Dendritic cell treated with granulocyte-macrophage colony-stimulating factor and Interleukin-4, amounts not matched to agents 40 ng/mL and 50 ng/mL, for 4 days (primary cell): Measurements from ENCODE around the gene XNDC1N.

Experiments used
- H3K27ac Mint-ChIP-seq: one replicate; pipeline ENCODE4 v1.8.0; 2022; ENCODE audit warnings: mild to moderate bottlenecking, mixed read lengths
- H3K27me3 Mint-ChIP-seq: one replicate; pipeline ENCODE4 v1.8.0; 2022; ENCODE audit warnings: mild to moderate bottlenecking, mixed read lengths
- H3K36me3 Mint-ChIP-seq: one replicate; pipeline ENCODE4 v1.8.0; 2022; ENCODE audit warnings: low read depth, mixed read lengths
- H3K4me1 Mint-ChIP-seq: one replicate; pipeline ENCODE4 v1.8.0; 2022; ENCODE audit warnings: low read depth, mixed read lengths
- H3K4me3 Mint-ChIP-seq: one replicate; pipeline ENCODE4 v1.8.0; 2022; ENCODE audit warnings: mild to moderate bottlenecking, moderate library complexity, mixed read lengths
- H3K9me3 Mint-ChIP-seq: one replicate; pipeline ENCODE4 v1.8.0; 2022; ENCODE audit warnings: mixed read lengths
- intact Hi-C: fragments of 100-400 bp; cut with micrococcal nuclease; formaldehyde crosslinking; loops from one replicate; pipeline ENCODE4 v1.15.0; 2022

Gene XNDC1N, protein sequence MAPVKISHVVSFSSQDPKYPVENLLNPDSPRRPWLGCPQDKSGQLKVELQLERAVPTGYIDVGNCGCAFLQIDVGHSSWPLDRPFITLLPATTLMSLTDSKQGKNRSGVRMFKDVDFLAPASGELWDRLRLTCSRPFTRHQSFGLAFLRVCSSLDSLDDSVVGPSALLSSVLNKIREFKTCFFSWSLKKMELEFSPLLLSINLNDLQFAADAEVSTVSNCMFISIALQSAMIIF

DNA sequence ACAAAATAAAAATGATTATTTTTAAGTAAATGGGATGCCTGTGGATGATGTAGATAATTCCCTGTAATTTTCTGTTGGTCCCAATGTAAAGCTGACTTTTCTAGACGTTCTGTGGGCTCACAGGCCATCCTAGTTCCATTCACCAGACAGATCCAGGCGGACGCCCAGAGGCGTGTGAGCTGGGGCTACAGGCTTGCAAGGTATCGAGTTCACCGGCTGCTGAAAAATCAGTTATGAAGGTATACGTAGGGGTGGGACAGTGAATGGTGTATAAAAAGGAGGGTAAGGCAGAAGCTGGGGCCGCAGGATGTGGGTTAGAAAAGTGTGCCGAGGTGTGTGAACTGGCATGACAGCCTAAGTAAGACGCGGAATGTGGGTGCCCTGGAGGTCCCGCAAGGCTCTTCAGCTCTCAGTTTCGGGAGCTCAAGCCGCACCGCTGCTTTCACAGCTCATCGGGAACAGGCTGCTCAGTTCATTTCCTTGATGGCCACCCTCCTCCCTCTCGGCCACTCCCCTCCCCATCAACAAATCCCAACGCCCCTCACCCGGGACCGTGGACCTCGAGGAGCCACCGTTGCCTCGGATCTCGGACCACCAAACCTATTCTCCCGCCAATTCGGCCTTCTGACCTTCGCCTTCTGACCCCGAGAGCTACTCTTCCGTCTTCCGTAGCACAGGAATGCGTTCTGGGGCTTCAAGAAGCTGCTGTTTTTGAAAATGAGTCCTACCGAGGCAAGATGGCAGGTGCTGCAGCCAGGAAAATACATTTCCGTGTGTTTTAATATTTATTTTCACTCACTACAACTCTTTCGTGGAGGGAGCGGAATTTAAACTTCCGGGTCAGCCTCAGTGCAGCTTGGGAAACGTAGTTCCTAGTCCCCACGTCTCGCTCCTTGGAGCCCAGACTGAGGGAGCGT is at the start of gene XNDC1N:
Gene XNDC1N, minus strand, starts transcription at position 775 of the 917 bp plus-strand sequence. CDS start 5,241 bp downstream, outside the sequence.
- Mint-ChIP-seq H3K36me3 (peaks cover 40% of the 10 kb centered on the region), H3K4me3 (peak within 1 kb of the TSS; percentile 99), H3K27ac (peak within 1 kb of the TSS; percentile 98), H3K4me1 (peaks cover 37% of the 10 kb centered on the region), H3K9me3 (no peaks in the 10 kb centered on the region), H3K27me3 (no peaks in the 10 kb centered on the region)
- intact Hi-C loops = no loop called here

DNA sequence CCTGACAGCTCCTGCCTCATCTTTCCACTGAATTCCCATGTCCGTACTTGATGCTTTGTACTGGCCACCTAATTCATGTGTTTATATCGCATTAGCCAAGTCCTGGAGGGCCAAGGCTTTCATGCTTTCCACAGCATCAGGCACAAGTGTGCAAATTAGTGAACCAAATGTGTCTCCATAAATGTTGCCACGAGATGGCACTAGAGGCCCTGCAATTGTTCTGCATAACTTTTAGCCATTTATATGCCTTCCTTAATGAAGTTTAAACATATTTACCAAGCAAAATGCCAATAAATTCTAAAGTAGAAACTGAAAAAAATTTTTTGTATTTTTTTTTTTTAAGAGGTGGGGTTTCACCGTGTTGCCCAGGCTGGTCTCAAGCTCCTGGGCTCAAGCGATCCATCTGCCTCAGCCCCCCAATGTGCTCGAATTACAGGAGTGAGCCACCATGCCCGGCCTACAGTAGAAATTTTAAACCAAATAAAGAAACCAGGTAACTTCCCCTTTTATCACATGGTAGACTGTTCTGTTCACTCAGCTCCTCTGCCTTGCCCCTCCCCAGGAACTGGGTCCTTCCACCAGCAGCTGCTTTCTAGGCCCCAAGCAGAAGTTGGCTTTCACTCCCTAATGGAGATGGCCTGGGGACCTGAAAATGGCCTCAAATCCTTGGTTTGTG is 49.5 kb upstream of the XNDC1N start:
- Mint-ChIP-seq H3K4me3 (peak overlapping the region; percentile 17), H3K4me1 (peaks cover 37% of the 10 kb centered on the region), H3K9me3 (no peaks in the 10 kb centered on the region), H3K36me3 (peaks cover 74% of the 10 kb centered on the region), H3K27me3 (no peaks in the 10 kb centered on the region), H3K27ac (peak overlapping the region; percentile 91)
- intact Hi-C loops = loop anchor here (2.0 to 5.0 kb wide), 3 partner anchors 19 to 114 kb away; no protein-coding TSS in a partner anchor

GRCh38 chr11:71977090-71977489 is 48.7 kb upstream of the XNDC1N start:
- Mint-ChIP-seq H3K9me3 (no peaks in the 10 kb centered on the region), H3K4me1 (peaks cover 37% of the 10 kb centered on the region), H3K27ac (no peak overlapping the region), H3K36me3 (peaks cover 74% of the 10 kb centered on the region), H3K27me3 (no peaks in the 10 kb centered on the region), H3K4me3 (no peak overlapping the region)
- intact Hi-C loops = loop anchor here (5.0 kb wide), 2 partner anchors 40 to 115 kb away; no protein-coding TSS in a partner anchor

DNA sequence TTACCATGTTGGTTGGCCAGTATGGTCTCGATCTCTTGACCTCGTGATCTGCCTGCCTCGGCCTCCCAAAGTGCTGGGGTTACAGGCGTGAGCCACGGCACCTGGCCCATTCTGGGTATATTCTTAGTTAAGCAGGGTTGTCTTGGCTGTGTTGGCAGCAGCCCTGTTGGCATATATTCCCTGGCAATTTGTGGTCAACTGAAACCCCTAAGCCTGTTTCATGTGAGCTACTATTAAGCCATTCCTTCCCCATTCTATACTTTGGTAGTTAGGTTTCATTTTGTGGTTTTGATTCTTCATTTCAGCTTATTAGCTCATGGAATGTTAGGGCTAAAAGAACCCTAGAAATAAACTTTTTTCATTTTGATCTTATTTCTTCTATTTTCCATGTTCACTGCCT is 48.2 kb upstream of the XNDC1N start:
- Mint-ChIP-seq H3K4me3 (no peak overlapping the region), H3K36me3 (peaks cover 74% of the 10 kb centered on the region), H3K4me1 (peaks cover 35% of the 10 kb centered on the region), H3K9me3 (no peaks in the 10 kb centered on the region), H3K27me3 (no peaks in the 10 kb centered on the region), H3K27ac (no peak overlapping the region)
- intact Hi-C loops = loop anchor here (5.0 kb wide), 2 partner anchors 41 to 116 kb away; no protein-coding TSS in a partner anchor

- intact Hi-C loops = no loop called here
- Mint-ChIP-seq H3K4me1 (peaks cover 12% of the 10 kb centered on the region), H3K27me3 (no peaks in the 10 kb centered on the region), H3K9me3 (no peaks in the 10 kb centered on the region), H3K27ac (no peak overlapping the region), H3K36me3 (peaks cover 67% of the 10 kb centered on the region), H3K4me3 (no peak overlapping the region)
Measured at GRCh38 chr11:71971680-71972079, 43.3 kb upstream of the XNDC1N start.

DNA sequence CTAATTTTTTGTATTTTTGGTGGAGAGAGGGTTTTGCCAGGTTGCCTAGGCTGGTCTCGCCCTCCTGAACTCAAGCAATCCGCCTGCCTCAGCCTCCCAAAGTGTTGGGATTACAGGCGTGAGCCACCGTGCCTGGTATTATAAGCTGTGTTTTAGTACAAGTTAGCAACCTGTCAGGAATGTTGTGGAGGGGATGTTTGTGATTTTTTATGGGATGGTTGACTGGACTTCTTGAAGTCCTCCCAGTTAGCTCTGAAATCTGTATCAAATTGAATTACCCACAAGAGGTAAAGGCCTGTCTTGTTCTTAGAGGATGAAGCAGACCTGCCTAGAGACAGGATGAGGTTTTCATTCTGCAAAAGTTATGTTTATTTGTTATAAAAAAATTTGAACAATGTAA is 36.2 kb upstream of the XNDC1N start:
- Mint-ChIP-seq H3K9me3 (no peaks in the 10 kb centered on the region), H3K27ac (peak overlapping the region; percentile 17), H3K4me1 (peaks cover 31% of the 10 kb centered on the region), H3K27me3 (no peaks in the 10 kb centered on the region), H3K4me3 (no peak overlapping the region), H3K36me3 (peaks cover 34% of the 10 kb centered on the region)
- intact Hi-C loops = no loop called here

DNA sequence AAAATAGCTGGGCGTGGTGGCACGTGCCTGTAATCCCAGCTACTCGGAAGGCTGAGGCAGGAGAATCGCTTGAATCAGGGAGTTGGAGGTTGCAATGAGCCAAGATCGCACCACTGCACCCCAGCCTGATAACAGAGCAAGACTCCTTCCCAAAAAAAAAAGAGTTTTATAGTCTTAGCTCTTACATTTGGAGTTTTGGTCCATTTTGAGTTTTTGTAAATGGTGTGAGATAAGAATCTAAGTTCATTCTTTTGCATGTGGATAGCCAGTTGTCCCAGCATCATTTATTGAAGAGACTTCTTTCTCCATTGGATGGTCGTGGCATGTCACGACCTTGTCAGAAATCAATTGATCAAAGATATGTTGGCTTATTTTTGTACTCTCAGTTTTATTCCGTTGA is 35.1 kb upstream of the XNDC1N start:
- H3K36me3 Mint-ChIP-seq = peaks cover 35% of the 10 kb centered on the region
- no peak overlapping the region for H3K4me3 Mint-ChIP-seq
- H3K4me1 Mint-ChIP-seq = peaks cover 31% of the 10 kb centered on the region
- peak overlapping the region; percentile 78 for H3K27ac Mint-ChIP-seq
- intact Hi-C loops = no loop called here
- no peaks in the 10 kb centered on the region for H3K27me3 Mint-ChIP-seq
- H3K9me3 Mint-ChIP-seq = no peaks in the 10 kb centered on the region

- H3K27me3 Mint-ChIP-seq = no peaks in the 10 kb centered on the region
- peaks cover 32% of the 10 kb centered on the region for H3K36me3 Mint-ChIP-seq
- intact Hi-C loops = no loop called here
- H3K9me3 Mint-ChIP-seq = no peaks in the 10 kb centered on the region
- H3K27ac Mint-ChIP-seq = peak overlapping the region; percentile 78
- peaks cover 31% of the 10 kb centered on the region for H3K4me1 Mint-ChIP-seq
- no peak overlapping the region for H3K4me3 Mint-ChIP-seq
Measured at GRCh38 chr11:71962428-71963038, 34.1 kb upstream of the XNDC1N start.

DNA sequence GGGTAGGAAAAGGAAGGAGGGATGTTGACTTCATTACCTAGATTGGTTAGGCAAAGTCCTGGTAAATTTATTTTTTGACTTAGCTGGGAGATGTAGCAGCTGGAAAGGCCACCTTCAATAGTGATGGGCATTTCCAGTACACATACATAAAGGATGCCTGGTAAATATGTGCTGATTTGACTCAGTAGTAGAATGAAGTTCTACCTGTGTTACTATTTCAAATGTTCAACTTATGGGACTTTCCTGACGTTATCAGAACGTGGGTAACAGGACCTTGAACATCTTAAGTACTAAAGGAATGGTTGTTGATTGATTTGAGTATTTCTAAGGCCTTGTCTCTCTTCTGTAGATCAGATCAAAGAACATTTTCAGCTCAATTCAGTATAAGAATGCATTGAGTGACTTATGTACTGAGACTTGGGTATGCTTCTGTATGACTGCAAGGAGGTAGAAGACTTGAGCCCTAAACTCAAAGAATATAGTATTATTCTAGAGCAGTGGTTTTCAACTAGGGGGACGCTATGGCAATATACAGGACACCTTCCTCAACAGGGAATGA is 27.6 kb upstream of the XNDC1N start:
- intact Hi-C loops = no loop called here
- peaks cover 25% of the 10 kb centered on the region for H3K36me3 Mint-ChIP-seq
- H3K4me3 Mint-ChIP-seq = no peak overlapping the region
- H3K9me3 Mint-ChIP-seq = no peaks in the 10 kb centered on the region
- no peak overlapping the region for H3K27ac Mint-ChIP-seq
- H3K4me1 Mint-ChIP-seq = peaks cover 22% of the 10 kb centered on the region
- H3K27me3 Mint-ChIP-seq = no peaks in the 10 kb centered on the region

GRCh38 chr11:71951741-71952310 is 23.4 kb upstream of the XNDC1N start:
- Mint-ChIP-seq H3K4me1 (peaks cover 27% of the 10 kb centered on the region), H3K4me3 (no peak overlapping the region), H3K27ac (no peak overlapping the region), H3K36me3 (peaks cover 11% of the 10 kb centered on the region), H3K27me3 (no peaks in the 10 kb centered on the region), H3K9me3 (no peaks in the 10 kb centered on the region)
- intact Hi-C loops = no loop called here

GRCh38 chr11:71949034-71949433 is 20.6 kb upstream of the XNDC1N start:
- H3K4me3 Mint-ChIP-seq = no peak overlapping the region
- intact Hi-C loops = no loop called here
- peaks cover 20% of the 10 kb centered on the region for H3K4me1 Mint-ChIP-seq
- H3K9me3 Mint-ChIP-seq = no peaks in the 10 kb centered on the region
- H3K36me3 Mint-ChIP-seq = peaks cover 18% of the 10 kb centered on the region
- no peak overlapping the region for H3K27ac Mint-ChIP-seq
- no peaks in the 10 kb centered on the region for H3K27me3 Mint-ChIP-seq

DNA sequence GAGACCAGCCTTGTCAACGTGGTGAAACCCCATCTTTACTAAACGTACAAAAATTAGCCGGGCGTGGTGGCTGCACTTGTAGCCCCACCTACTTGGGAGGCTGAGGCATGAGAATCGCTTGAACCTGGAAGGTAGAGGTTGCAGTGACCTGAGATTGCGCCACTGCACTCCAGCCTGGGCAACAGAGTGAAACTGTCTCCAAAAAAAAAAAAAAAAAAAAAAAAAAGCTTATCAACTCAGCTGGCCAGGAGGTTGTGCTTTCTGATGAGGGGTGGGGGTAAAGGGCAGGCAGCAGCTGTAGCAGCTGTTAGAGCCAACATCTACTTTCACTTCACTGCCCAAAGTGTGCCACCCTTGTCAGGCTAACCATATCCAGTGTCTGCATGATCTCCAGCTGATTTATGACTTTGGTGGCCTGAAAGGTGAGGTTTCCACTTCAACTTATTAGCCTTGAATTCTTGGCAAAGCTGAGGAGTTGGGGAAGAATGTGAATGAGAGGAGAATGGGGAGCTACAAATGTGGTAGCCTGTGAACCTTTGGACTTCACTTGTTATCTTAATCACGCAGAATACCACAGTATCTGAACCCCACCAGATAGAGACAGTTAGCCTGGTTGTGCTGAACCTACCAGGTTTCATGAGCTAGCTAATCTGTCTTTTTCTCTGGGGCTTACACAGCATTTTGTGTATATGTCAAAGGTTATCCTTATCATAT is 20.1 kb upstream of the XNDC1N start:
- intact Hi-C loops = no loop called here
- peaks cover 26% of the 10 kb centered on the region for H3K4me1 Mint-ChIP-seq
- H3K4me3 Mint-ChIP-seq = no peak overlapping the region
- peaks cover 18% of the 10 kb centered on the region for H3K36me3 Mint-ChIP-seq
- H3K9me3 Mint-ChIP-seq = no peaks in the 10 kb centered on the region
- no peaks in the 10 kb centered on the region for H3K27me3 Mint-ChIP-seq
- H3K27ac Mint-ChIP-seq = no peak overlapping the region
